SK-N-SH (cell line): ENCODE data around the gene NUFIP1. TPM values are rescaled to one million over a fixed set of nuclear protein-coding genes. Genes with fewer than 3 reads are reported as not detected.

Experiments used
- CTCF ChIA-PET: fragments of 300-600, 350-600 bp; formaldehyde crosslinking; extraction: SDS; loops from one replicate; lab custom pipeline; 2021; lab: Yijun Ruan, JAX
- POLR2A ChIA-PET: fragments of 350-600 bp; sonication (Branson Sonifier 250); formaldehyde crosslinking; extraction: SDS; loops from one replicate; lab custom pipeline; 2020; ENCODE audit warnings: antibody characterized with exemption, inconsistent platforms; lab: Yijun Ruan, JAX
- DNase-seq: peaks from one replicate; pipeline ENCODE4 v3.0.0; 2012
- H2AFZ ChIP-seq: fragments of 200-600 bp; sonication (generic); 2 replicates; pipeline ENCODE4 v1.8.1; 2016; ENCODE audit warnings: antibody characterized with exemption, mild to moderate bottlenecking, low read depth
- H3F3A ChIP-seq: fragments of 200-600 bp; sonication (generic); replicated peaks from 2 replicates; pipeline ENCODE3; 2016; ENCODE audit warnings: antibody characterized with exemption, mild to moderate bottlenecking; ENCODE audit not compliant: insufficient read depth
- H3K27ac ChIP-seq, 2 experiments: fragments of 200-500 bp in 1 of 2; fragments of 200-600 bp in 1 of 2; sonication (Bioruptor generic) in 1 of 2; sonication (generic), shearing (Covaris generic) in 1 of 2; 2 replicates each; pipeline versions ENCODE4 v1.5.1 to v1.6.1; 2014 to 2016; ENCODE audit warnings: low read depth in 2 of 2, inconsistent platforms in 1 of 2, low read length in 1 of 2, mild to moderate bottlenecking in 1 of 2, mixed read lengths in 1 of 2
- H3K27me3 ChIP-seq: fragments of 200-600 bp; sonication (generic), shearing (Covaris generic); 2 replicates; pipeline ENCODE4 v1.6.1; 2016; ENCODE audit warnings: mixed run types; ENCODE audit not compliant: insufficient read depth
- H3K36me3 ChIP-seq, 2 experiments: fragments of 200-500 bp in 1 of 2; fragments of 200-600 bp in 1 of 2; sonication (Bioruptor generic) in 1 of 2; sonication (generic) in 1 of 2; replicated peaks in 1 of 2; 2 replicates each; pipeline versions ENCODE3 to v1.5.1; 2014 to 2016; ENCODE audit warnings: low read length in 1 of 2, mild to moderate bottlenecking in 1 of 2; ENCODE audit not compliant: insufficient read depth in 2 of 2, control insufficient read depth in 1 of 2
- H3K4me1 ChIP-seq, 2 experiments: fragments of 200-500 bp in 1 of 2; fragments of 200-600 bp in 1 of 2; sonication (Bioruptor generic) in 1 of 2; sonication (generic), shearing (Covaris generic) in 1 of 2; 2 replicates each; pipeline versions ENCODE4 v1.5.1 to v1.6.1; 2014 to 2016; ENCODE audit warnings: low read depth in 1 of 2, low read length in 1 of 2, mixed run types in 1 of 2; ENCODE audit not compliant: insufficient read depth in 2 of 2, control insufficient read depth in 1 of 2
- H3K4me2 ChIP-seq: fragments of 200-600 bp; sonication (generic), shearing (Covaris generic); 2 replicates; pipeline ENCODE4 v1.6.1; 2017; ENCODE audit warnings: mixed run types
- H3K4me3 ChIP-seq, 2 experiments: fragments of 200-500 bp in 1 of 2; fragments of 200-600 bp in 1 of 2; sonication (Bioruptor generic) in 1 of 2; sonication (generic), shearing (Covaris generic) in 1 of 2; 2 replicates each; pipeline versions ENCODE4 v1.5.1 to v1.8.1; 2014 to 2016; ENCODE audit warnings: low read depth in 2 of 2, inconsistent platforms in 1 of 2, low read length in 1 of 2, mild to moderate bottlenecking in 1 of 2, mixed read lengths in 1 of 2, moderate library complexity in 1 of 2
- H3K79me2 ChIP-seq: fragments of 200-600 bp; sonication (generic); 2 replicates; pipeline ENCODE4 v1.8.1; 2017; ENCODE audit warnings: mild to moderate bottlenecking; ENCODE audit not compliant: insufficient read depth
- H3K9ac ChIP-seq: fragments of 200-600 bp; sonication (generic); 2 replicates; pipeline ENCODE4 v1.6.1; 2017; ENCODE audit warnings: mixed run types
- H3K9me2 ChIP-seq: fragments of 200-600 bp; sonication (generic); 2 replicates; pipeline ENCODE4 v1.6.1; 2017; ENCODE audit warnings: mixed run types
- H3K9me3 ChIP-seq: fragments of 200-600 bp; sonication (generic); 2 replicates; pipeline ENCODE4 v1.6.1; 2017; ENCODE audit warnings: mixed run types, mild to moderate bottlenecking, moderate library complexity
- H4K20me1 ChIP-seq: fragments of 200-600 bp; sonication (generic); 2 replicates; pipeline ENCODE4 v1.6.1; 2017; ENCODE audit warnings: mild to moderate bottlenecking, mixed run types; ENCODE audit not compliant: insufficient read depth
- ELF1 ChIP-seq: IDR thresholded peaks from 2 replicates; pipeline ENCODE4 v1.4.0; 2012
- EZH2phosphoT487 ChIP-seq: fragments of 200-600 bp; sonication (generic); IDR thresholded peaks from 2 replicates; pipeline ENCODE4 v1.6.1; 2017; ENCODE audit warnings: low read depth, mixed run types, mild to moderate bottlenecking, antibody characterized with exemption, moderate library complexity, borderline replicate concordance
- FOSL2 ChIP-seq: IDR thresholded peaks from 2 replicates; pipeline ENCODE4 v1.4.0; 2012; ENCODE audit warnings: low read depth, mild to moderate bottlenecking, moderate library complexity, borderline replicate concordance
- FOXM1 ChIP-seq: IDR thresholded peaks from 2 replicates; pipeline ENCODE4 v1.4.0; 2012; ENCODE audit warnings: low read depth, mild to moderate bottlenecking
- JUND ChIP-seq: IDR thresholded peaks from 2 replicates; pipeline ENCODE4 v1.4.0; 2012
- MEF2A ChIP-seq: IDR thresholded peaks from 2 replicates; pipeline ENCODE4 v1.4.0; 2012; ENCODE audit warnings: low read depth, borderline replicate concordance
- RCOR1 ChIP-seq: fragments of 150-350 bp; IDR thresholded peaks from 2 replicates; pipeline ENCODE4 v1.6.1; 2017; ENCODE audit warnings: antibody characterized with exemption, low read length
- RFX5 ChIP-seq: IDR thresholded peaks from 2 replicates; pipeline ENCODE4 v1.6.1; 2012; ENCODE audit warnings: mild to moderate bottlenecking, improper control_type of control experiment, low read length
- RXRA ChIP-seq: IDR thresholded peaks from 2 replicates; pipeline ENCODE4 v1.4.0; 2012; ENCODE audit warnings: low read depth, mild to moderate bottlenecking, borderline replicate concordance
- TAF1 ChIP-seq: IDR thresholded peaks from 2 replicates; pipeline ENCODE4 v1.6.1; 2012; ENCODE audit warnings: low read depth, mild to moderate bottlenecking, low read length, moderate library complexity, borderline replicate concordance
- TCF12 ChIP-seq: IDR thresholded peaks from 2 replicates; pipeline ENCODE4 v1.4.0; 2012
- YY1 ChIP-seq: IDR thresholded peaks from 2 replicates; pipeline ENCODE4 v1.4.0; 2012; ENCODE audit warnings: low read depth, mild to moderate bottlenecking
- WGBS: methylation state at CpG from one replicate; pipeline ENCODE4 v1.1.6; 2017; ENCODE audit warnings: low lambda C conversion rate; 5-methylcytosine and 5-hydroxymethylcytosine counted together
- polyA plus RNA-seq, 3 experiments: library from polyadenylated mRNA; depleted of rRNA; stranded (reverse); fragments of >200 nt; gene quantifications; 2 replicates each; pipeline ENCODE4 v1.2.3, GENCODE V29; 2012
- TF ChIP-seq, protein P1 (sequence below): fragments of 150-350 bp; IDR thresholded peaks from 2 replicates; pipeline ENCODE4 v1.6.1; 2017; ENCODE audit warnings: antibody characterized with exemption, low read length, low read depth, borderline replicate concordance
- TF ChIP-seq, protein P2 (sequence below): IDR thresholded peaks from 2 replicates; pipeline ENCODE4 v1.4.0; 2012; ENCODE audit warnings: low read depth, borderline replicate concordance

The NUFIP1 gene
- polyA plus RNA-seq, 1 of the 3 experiments (the other 2 are of a cell fraction), result 1.9 TPM

GRCh38 chr13:45015300-45015699, 26.0 kb upstream of the NUFIP1 start:
- H3K9ac ChIP-seq, result no peak overlapping the region
- POLR2A ChIA-PET, result no interaction called here
- no peaks in the 10 kb centered on the region for H4K20me1 ChIP-seq
- no peaks in the 10 kb centered on the region for H3K4me1 ChIP-seq
- no peaks in the 10 kb centered on the region for H3K9me3 ChIP-seq
- WGBS, result 69% methylated on average over 2 of the region's 2 CpGs
- H3K4me3 ChIP-seq, result no peak overlapping the region
- H3K79me2 ChIP-seq, result no peaks in the 10 kb centered on the region
- H3K27me3 ChIP-seq, result no peaks in the 10 kb centered on the region
- H3F3A ChIP-seq, result peaks cover 5% of the 10 kb centered on the region
- no peak overlapping the region for H3K4me2 ChIP-seq
- CTCF ChIA-PET, result interaction anchor here (1.3 kb wide), 2 partner anchors 11 to 33 kb away, joined by 3 to 4 read pairs; no protein-coding TSS in a partner anchor
- no peak overlapping the region for H3K27ac ChIP-seq
- no peaks in the 10 kb centered on the region for H3K9me2 ChIP-seq
- no peak for DNase-seq
- TF ChIP-seq ELF1, result no peak
- no peak for TF ChIP-seq FOSL2
- TF ChIP-seq, protein P1, sequence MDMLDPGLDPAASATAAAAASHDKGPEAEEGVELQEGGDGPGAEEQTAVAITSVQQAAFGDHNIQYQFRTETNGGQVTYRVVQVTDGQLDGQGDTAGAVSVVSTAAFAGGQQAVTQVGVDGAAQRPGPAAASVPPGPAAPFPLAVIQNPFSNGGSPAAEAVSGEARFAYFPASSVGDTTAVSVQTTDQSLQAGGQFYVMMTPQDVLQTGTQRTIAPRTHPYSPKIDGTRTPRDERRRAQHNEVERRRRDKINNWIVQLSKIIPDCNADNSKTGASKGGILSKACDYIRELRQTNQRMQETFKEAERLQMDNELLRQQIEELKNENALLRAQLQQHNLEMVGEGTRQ, result no peak
- TF ChIP-seq TCF12, result no peak
- TF ChIP-seq EZH2phosphoT487, result no peak
- TF ChIP-seq, protein P2, sequence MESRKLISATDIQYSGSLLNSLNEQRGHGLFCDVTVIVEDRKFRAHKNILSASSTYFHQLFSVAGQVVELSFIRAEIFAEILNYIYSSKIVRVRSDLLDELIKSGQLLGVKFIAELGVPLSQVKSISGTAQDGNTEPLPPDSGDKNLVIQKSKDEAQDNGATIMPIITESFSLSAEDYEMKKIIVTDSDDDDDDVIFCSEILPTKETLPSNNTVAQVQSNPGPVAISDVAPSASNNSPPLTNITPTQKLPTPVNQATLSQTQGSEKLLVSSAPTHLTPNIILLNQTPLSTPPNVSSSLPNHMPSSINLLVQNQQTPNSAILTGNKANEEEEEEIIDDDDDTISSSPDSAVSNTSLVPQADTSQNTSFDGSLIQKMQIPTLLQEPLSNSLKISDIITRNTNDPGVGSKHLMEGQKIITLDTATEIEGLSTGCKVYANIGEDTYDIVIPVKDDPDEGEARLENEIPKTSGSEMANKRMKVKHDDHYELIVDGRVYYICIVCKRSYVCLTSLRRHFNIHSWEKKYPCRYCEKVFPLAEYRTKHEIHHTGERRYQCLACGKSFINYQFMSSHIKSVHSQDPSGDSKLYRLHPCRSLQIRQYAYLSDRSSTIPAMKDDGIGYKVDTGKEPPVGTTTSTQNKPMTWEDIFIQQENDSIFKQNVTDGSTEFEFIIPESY, result no peak
- TF ChIP-seq JUND, result no peak
- no peak for TF ChIP-seq RFX5
- TF ChIP-seq, all 33 proteins: peak for 0
- H3K36me3 ChIP-seq, result peaks cover 65 to 75% of the 10 kb centered on the region in 2 experiments
- H2AFZ ChIP-seq, result no peak overlapping the region

DNA sequence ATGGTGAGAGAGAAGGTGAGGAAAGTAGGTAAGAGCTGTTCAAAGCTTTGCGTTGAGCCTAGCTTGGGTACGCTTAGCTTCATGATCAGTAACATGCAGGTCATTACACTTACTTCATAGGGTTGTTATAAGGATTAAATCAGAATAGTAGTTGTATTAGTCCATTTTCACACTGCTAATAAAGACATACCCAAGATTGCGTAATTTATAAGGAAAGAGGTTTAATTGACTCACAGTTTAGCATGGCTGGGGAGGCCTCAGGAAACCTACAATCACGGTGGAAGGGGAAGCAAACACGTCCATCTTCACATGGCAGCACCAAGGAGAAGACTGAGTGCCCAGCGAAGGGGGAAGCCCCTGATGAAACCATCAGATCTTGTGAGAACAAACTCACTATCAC, 21.9 kb upstream of the NUFIP1 start:
- Histone ChIP-seq H4K20me1 (no peaks in the 10 kb centered on the region), H3K79me2 (no peaks in the 10 kb centered on the region), H3K27ac (no peak overlapping the region), H3K4me3 (no peak overlapping the region), H3K9me3 (no peaks in the 10 kb centered on the region), H3K9me2 (no peaks in the 10 kb centered on the region), H3K36me3 (peaks cover 89 to 93% of the 10 kb centered on the region in 2 experiments), H2AFZ (no peak overlapping the region), H3K27me3 (no peaks in the 10 kb centered on the region), H3K9ac (no peak overlapping the region), H3K4me1 (no peaks in the 10 kb centered on the region), H3K4me2 (no peak overlapping the region), H3F3A (peaks cover 19% of the 10 kb centered on the region)
- no peak for DNase-seq
- CTCF ChIA-PET, result interaction anchor here (1.7 kb wide), 1 partner anchor 36 kb away, joined by 4 read pairs; no protein-coding TSS in a partner anchor
- POLR2A ChIA-PET, result no interaction called here
- TF ChIP-seq MEF2A (no peak), EZH2phosphoT487 (no peak), RXRA (no peak), FOXM1 (no peak), TAF1 (no peak), YY1 (no peak), RCOR1 (no peak)
- 96% methylated on average over 6 of the region's 6 CpGs for WGBS
